Tibial nerve (tissue), 3 donors: ENCODE data around the gene ZCWPW1.

ENCODE experiments used
- POLR2A ChIP-seq, 2 donors: fragments of 450-650 bp; IDR thresholded peaks; one replicate each; pipeline ENCODE4 v1.6.1; 2017; ENCODE audit warnings: antibody characterized with exemption in 2 of 2, mild to moderate bottlenecking in 2 of 2, moderate library complexity in 2 of 2
- TF ChIP-seq, protein P1 (sequence below), 5 experiments: fragments of 200-600 bp in 3 of 5; fragments of 450-650 bp in 2 of 5; sonication (generic) in 3 of 5; IDR thresholded peaks; one replicate each; pipeline ENCODE4 v1.5.1; 2016 to 2019; ENCODE audit warnings: antibody characterized with exemption in 5 of 5, mild to moderate bottlenecking in 3 of 5, moderate library complexity in 2 of 5

DNA sequence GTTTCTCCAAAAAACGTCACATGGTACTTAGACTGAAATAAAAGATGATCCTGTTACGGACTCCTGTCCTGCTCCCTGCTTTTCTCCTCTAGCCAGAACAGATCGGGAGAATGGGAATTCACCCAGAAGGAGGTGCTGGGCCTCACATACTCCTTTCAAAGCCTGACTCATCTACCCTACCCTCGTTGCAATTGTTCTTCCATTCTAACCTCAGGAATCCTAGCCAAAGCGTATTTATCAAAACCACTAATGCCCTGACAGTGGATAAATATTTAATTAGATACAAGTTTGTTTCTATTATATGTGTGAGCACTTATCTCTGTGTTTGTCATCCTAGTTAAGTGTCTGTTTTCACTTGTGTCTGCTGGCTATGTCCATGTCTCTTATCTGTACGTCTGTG lies 21.7 kb downstream of the ZCWPW1 start:
- TF ChIP-seq, protein P1, sequence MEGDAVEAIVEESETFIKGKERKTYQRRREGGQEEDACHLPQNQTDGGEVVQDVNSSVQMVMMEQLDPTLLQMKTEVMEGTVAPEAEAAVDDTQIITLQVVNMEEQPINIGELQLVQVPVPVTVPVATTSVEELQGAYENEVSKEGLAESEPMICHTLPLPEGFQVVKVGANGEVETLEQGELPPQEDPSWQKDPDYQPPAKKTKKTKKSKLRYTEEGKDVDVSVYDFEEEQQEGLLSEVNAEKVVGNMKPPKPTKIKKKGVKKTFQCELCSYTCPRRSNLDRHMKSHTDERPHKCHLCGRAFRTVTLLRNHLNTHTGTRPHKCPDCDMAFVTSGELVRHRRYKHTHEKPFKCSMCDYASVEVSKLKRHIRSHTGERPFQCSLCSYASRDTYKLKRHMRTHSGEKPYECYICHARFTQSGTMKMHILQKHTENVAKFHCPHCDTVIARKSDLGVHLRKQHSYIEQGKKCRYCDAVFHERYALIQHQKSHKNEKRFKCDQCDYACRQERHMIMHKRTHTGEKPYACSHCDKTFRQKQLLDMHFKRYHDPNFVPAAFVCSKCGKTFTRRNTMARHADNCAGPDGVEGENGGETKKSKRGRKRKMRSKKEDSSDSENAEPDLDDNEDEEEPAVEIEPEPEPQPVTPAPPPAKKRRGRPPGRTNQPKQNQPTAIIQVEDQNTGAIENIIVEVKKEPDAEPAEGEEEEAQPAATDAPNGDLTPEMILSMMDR (IDR thresholded peaks at IDR 0.05) = no peak
- TF ChIP-seq POLR2A (IDR thresholded peaks at IDR 0.05) = no peak
